Astrocyte (in vitro differentiated cells and primary cell): ENCODE data around the gene CLCNKA. TPM values are rescaled to one million over a fixed set of nuclear protein-coding genes. Genes with fewer than 3 reads are reported as not detected.

ENCODE experiments used
- DNase-seq: peaks from one replicate; pipeline ENCODE4 v3.0.0-alpha.2; 2010; ENCODE audit warnings: low read depth
- FAIRE-seq: peaks from 2 replicates; lab custom pipeline; 2011; peaks lifted over from hg19 to GRCh38; lab: Jason Lieb, UNC
- H2AFZ ChIP-seq: 2 replicates; pipeline ENCODE4 v1.6.0; 2012; ENCODE audit warnings: low read depth, low read length, inconsistent platforms
- H3K27ac ChIP-seq: 2 replicates; pipeline ENCODE4 v1.5.1; 2011; ENCODE audit warnings: low read depth, low read length, inconsistent platforms
- H3K27me3 ChIP-seq: 2 replicates; pipeline ENCODE4 v1.6.0; 2011; ENCODE audit warnings: low read length, inconsistent platforms; ENCODE audit not compliant: insufficient read depth
- H3K36me3 ChIP-seq: 2 replicates; pipeline ENCODE4 v1.5.1; 2011; ENCODE audit warnings: low read length, inconsistent platforms; ENCODE audit not compliant: insufficient read depth
- H3K4me1 ChIP-seq: 2 replicates; pipeline ENCODE4 v1.5.1; 2011; ENCODE audit warnings: low read length, inconsistent platforms; ENCODE audit not compliant: insufficient read depth
- H3K4me2 ChIP-seq: 2 replicates; pipeline ENCODE4 v1.6.0; 2012; ENCODE audit warnings: low read length, inconsistent platforms
- H3K4me3 ChIP-seq: 2 replicates; pipeline ENCODE4 v1.5.1; 2011; ENCODE audit warnings: low read depth, mild to moderate bottlenecking, low read length, inconsistent platforms; ENCODE audit not compliant: insufficient read depth
- H3K79me2 ChIP-seq: 2 replicates; pipeline ENCODE4 v1.6.0; 2012; ENCODE audit warnings: mild to moderate bottlenecking, low read length, inconsistent platforms; ENCODE audit not compliant: insufficient read depth
- H3K9ac ChIP-seq: 2 replicates; pipeline ENCODE4 v1.6.0; 2012; ENCODE audit warnings: mild to moderate bottlenecking, low read length, inconsistent platforms
- H3K9me3 ChIP-seq: 2 replicates; pipeline ENCODE4 v1.5.1; 2012; ENCODE audit warnings: low read depth, mild to moderate bottlenecking, low read length, inconsistent platforms; ENCODE audit not compliant: insufficient read depth
- H4K20me1 ChIP-seq: 2 replicates; pipeline ENCODE4 v1.6.0; 2012; ENCODE audit warnings: low read length, inconsistent platforms; ENCODE audit not compliant: insufficient read depth
- H3K27ac Mint-ChIP-seq: one replicate; pipeline ENCODE4 v1.8.0; 2021; ENCODE audit warnings: mild to moderate bottlenecking, mixed read lengths; ENCODE audit not compliant: unreplicated experiment
- H3K27me3 Mint-ChIP-seq: one replicate; pipeline ENCODE4 v1.8.0; 2021; ENCODE audit warnings: low read depth, mixed read lengths; ENCODE audit not compliant: unreplicated experiment
- H3K36me3 Mint-ChIP-seq: one replicate; pipeline ENCODE4 v1.8.0; 2021; ENCODE audit warnings: low read depth, mixed read lengths; ENCODE audit not compliant: unreplicated experiment
- H3K4me1 Mint-ChIP-seq: one replicate; pipeline ENCODE4 v1.8.0; 2021; ENCODE audit warnings: low read depth, mixed read lengths; ENCODE audit not compliant: unreplicated experiment
- H3K4me3 Mint-ChIP-seq: one replicate; pipeline ENCODE4 v1.8.0; 2021; ENCODE audit warnings: mild to moderate bottlenecking, moderate library complexity, mixed read lengths; ENCODE audit not compliant: unreplicated experiment
- H3K9me3 Mint-ChIP-seq: one replicate; pipeline ENCODE4 v1.8.0; 2021; ENCODE audit warnings: mild to moderate bottlenecking, mixed read lengths; ENCODE audit not compliant: unreplicated experiment
- CTCF ChIP-seq: IDR thresholded peaks from 2 replicates; pipeline ENCODE4 v1.5.1; 2011; ENCODE audit warnings: low read depth, mild to moderate bottlenecking, inconsistent platforms, low read length, moderate library complexity; ENCODE audit not compliant: insufficient read depth
- EZH2 ChIP-seq: IDR thresholded peaks from 2 replicates; pipeline ENCODE4 v1.6.1; 2012; ENCODE audit warnings: mild to moderate bottlenecking, low read length, inconsistent platforms; ENCODE audit not compliant: insufficient read depth
- total RNA-seq: library from RNA; stranded (reverse); gene quantifications from 2 replicates; pipeline ENCODE4 v1.2.1, GENCODE V29; 2021

Gene CLCNKA
- total RNA-seq, 1 donor from 2014 or later: 0.16 TPM

- H3K9ac ChIP-seq: no peak overlapping the region
- no peaks in the 10 kb centered on the region for H3K79me2 ChIP-seq
- no peak overlapping the region for H3K4me3 ChIP-seq
- Mint-ChIP-seq H3K9me3 (no peaks in the 10 kb centered on the region), H3K27me3 (peaks cover 45% of the 10 kb centered on the region), H3K4me3 (no peak overlapping the region), H3K4me1 (peaks cover 6% of the 10 kb centered on the region), H3K36me3 (peaks cover 2% of the 10 kb centered on the region), H3K27ac (no peak overlapping the region)
- no peak overlapping the region for H2AFZ ChIP-seq
- H3K4me2 ChIP-seq: no peak overlapping the region
- no peaks in the 10 kb centered on the region for H4K20me1 ChIP-seq
- H3K27ac ChIP-seq: no peak overlapping the region
- no peaks in the 10 kb centered on the region for H3K36me3 ChIP-seq
- no peaks in the 10 kb centered on the region for H3K9me3 ChIP-seq
- no peak for TF ChIP-seq EZH2
- TF ChIP-seq CTCF: no peak
- H3K4me1 ChIP-seq: no peaks in the 10 kb centered on the region
- DNase-seq: no peak
- FAIRE-seq: no peak
- H3K27me3 ChIP-seq: peaks cover 4% of the 10 kb centered on the region
Measured at GRCh38 chr1:16063226-16063829, 41.5 kb downstream of the CLCNKA start.

GRCh38 chr1:16063921-16064320, 42.1 kb downstream of the CLCNKA start:
- H3K4me1 ChIP-seq: no peaks in the 10 kb centered on the region
- DNase-seq (no peak), FAIRE-seq (no peak)
- Mint-ChIP-seq H3K36me3 (peaks cover 2% of the 10 kb centered on the region), H3K9me3 (no peaks in the 10 kb centered on the region), H3K27me3 (peaks cover 50% of the 10 kb centered on the region), H3K4me1 (peaks cover 6% of the 10 kb centered on the region), H3K4me3 (no peak overlapping the region), H3K27ac (no peak overlapping the region)
- no peak overlapping the region for H3K9ac ChIP-seq
- no peaks in the 10 kb centered on the region for H3K9me3 ChIP-seq
- H3K27ac ChIP-seq: no peak overlapping the region
- peaks cover 4% of the 10 kb centered on the region for H3K27me3 ChIP-seq
- H2AFZ ChIP-seq: no peak overlapping the region
- H3K4me3 ChIP-seq: no peak overlapping the region
- no peaks in the 10 kb centered on the region for H3K36me3 ChIP-seq
- H4K20me1 ChIP-seq: no peaks in the 10 kb centered on the region
- TF ChIP-seq EZH2 (no peak), CTCF (no peak)
- no peaks in the 10 kb centered on the region for H3K79me2 ChIP-seq
- H3K4me2 ChIP-seq: no peak overlapping the region

- FAIRE-seq (no peak), DNase-seq (no peak)
- Histone ChIP-seq H3K4me3 (no peak overlapping the region), H3K9ac (no peak overlapping the region), H2AFZ (no peak overlapping the region), H3K4me2 (no peak overlapping the region), H3K4me1 (no peaks in the 10 kb centered on the region), H3K36me3 (no peaks in the 10 kb centered on the region), H3K27me3 (peaks cover 4% of the 10 kb centered on the region), H3K27ac (no peak overlapping the region), H3K79me2 (no peaks in the 10 kb centered on the region), H4K20me1 (no peaks in the 10 kb centered on the region), H3K9me3 (no peaks in the 10 kb centered on the region)
- TF ChIP-seq EZH2 (no peak), CTCF (no peak)
- Mint-ChIP-seq H3K36me3 (peaks cover 2% of the 10 kb centered on the region), H3K4me1 (peaks cover 6% of the 10 kb centered on the region), H3K27ac (peak overlapping the region; percentile 41), H3K9me3 (no peaks in the 10 kb centered on the region), H3K27me3 (peaks cover 50% of the 10 kb centered on the region), H3K4me3 (no peak overlapping the region)
Measured at GRCh38 chr1:16064536-16065268, 42.9 kb downstream of the CLCNKA start.
